K562 (cell line): Measurements from ENCODE around the gene SNAPC3. TPM values are rescaled to one million over a fixed set of nuclear protein-coding genes. Genes with fewer than 3 reads are reported as not detected.
A peak's percentile ranks its signal among the peaks of the same experiment; 100 is the strongest.

ENCODE experiments used
- ADNP ChIP-seq: fragments of 200-800 bp; sonication (Bioruptor generic); IDR thresholded peaks from 2 replicates; pipeline ENCODE4 v1.6.1; 2016; ENCODE audit warnings: missing genetic modification characterization, missing compliant biosample characterization
- ETV5 ChIP-seq: sonication (generic); formaldehyde crosslinking; IDR thresholded peaks from 2 replicates; pipeline ENCODE4 v1.4.0; 2020; ENCODE audit warnings: low read depth, mild to moderate bottlenecking, missing genetic modification reagents
- HDAC3 ChIP-seq: fragments of 450-650 bp; IDR thresholded peaks from 2 replicates; pipeline ENCODE4 v1.6.1; 2018; ENCODE audit warnings: borderline replicate concordance, mild to moderate bottlenecking, moderate library complexity; ENCODE audit not compliant: partially characterized antibody
- HNRNPLL ChIP-seq: fragments of 200-400 bp; formaldehyde crosslinking; IDR thresholded peaks from 2 replicates; pipeline ENCODE4 v1.6.1; 2017; ENCODE audit warnings: low read length, low read depth, mild to moderate bottlenecking; ENCODE audit not compliant: poor library complexity, severe bottlenecking
- IFI16 ChIP-seq: fragments of 250-450 bp; sonication (Bioruptor Pico); IDR thresholded peaks from 2 replicates; pipeline ENCODE4 v2.1.2; 2022; ENCODE audit warnings: mild to moderate bottlenecking, inconsistent platforms
- NFYB ChIP-seq: IDR thresholded peaks from 2 replicates; pipeline ENCODE4 v1.6.1; 2011; ENCODE audit warnings: mild to moderate bottlenecking, moderate library complexity; ENCODE audit not compliant: insufficient read length; ENCODE audit errors: extremely low read depth
- NR1H2 ChIP-seq: sonication (generic); formaldehyde crosslinking; IDR thresholded peaks from 2 replicates; pipeline ENCODE4 v1.4.0; 2020; ENCODE audit warnings: mild to moderate bottlenecking, missing genetic modification reagents
- PURB ChIP-seq: sonication (generic); formaldehyde crosslinking; IDR thresholded peaks from 2 replicates; pipeline ENCODE4 v1.9.0; 2021; ENCODE audit warnings: low read depth, mild to moderate bottlenecking, missing genetic modification reagents
- SIX5 ChIP-seq, 2 experiments: IDR thresholded peaks; 2 replicates each; pipeline ENCODE4 v1.6.1; 2011; ENCODE audit warnings: low read length in 2 of 2, borderline replicate concordance in 1 of 2, low read depth in 1 of 2, mild to moderate bottlenecking in 1 of 2, moderate library complexity in 1 of 2; ENCODE audit not compliant: insufficient read depth in 1 of 2
- TARDBP ChIP-seq: fragments of 450-650 bp; IDR thresholded peaks from 2 replicates; pipeline ENCODE4 v1.6.1; 2016
- ZNF398 ChIP-seq: fragments of 250-450 bp; sonication (Bioruptor Pico); IDR thresholded peaks from 2 replicates; pipeline ENCODE4 v1.8.0; 2021; ENCODE audit warnings: moderate library complexity, mild to moderate bottlenecking, inconsistent platforms
- polyA plus RNA-seq, 8 experiments: library from polyadenylated mRNA; depleted of rRNA in 4 of 8; stranded (reverse) in 5 of 8; unstranded in 3 of 8; fragments of >200 nt; fragmentation: Nextera tagmentation in 2 of 8; fragmentation: Illumina TruSeq in 1 of 8; extraction: Ambion mirVana in 2 of 8; extraction: Trizol in 1 of 8; gene quantifications; 2 replicates each; pipeline versions ENCODE4 v1.2.1 to v1.2.3, GENCODE V29; 2011 to 2014; ENCODE audit warnings: inconsistent platforms in 1 of 8, missing spikeins in 1 of 8
- total RNA-seq, 7 experiments: library from RNA; depleted of rRNA in 6 of 7; stranded (reverse); fragments of >200 nt in 6 of 7; fragmentation: Illumina TruSeq in 2 of 7; extraction: Trizol in 2 of 7; gene quantifications; 2 replicates each; pipeline versions ENCODE4 v1.2.1 to v1.2.3, GENCODE V29; 2011 to 2021; ENCODE audit warnings: low replicate concordance in 1 of 7
- TF ChIP-seq, protein P1 (sequence below), 2 experiments: fragments of 150-350 bp in 1 of 2; IDR thresholded peaks; 2 replicates each; pipeline ENCODE4 v1.6.1; 2012 to 2016; ENCODE audit warnings: low read depth in 2 of 2, low read length in 2 of 2, mild to moderate bottlenecking in 1 of 2, moderate library complexity in 1 of 2
- TF ChIP-seq, protein P2 (sequence below): fragments of 450-650 bp; IDR thresholded peaks from 2 replicates; pipeline ENCODE4 v1.7.1; 2018; ENCODE audit warnings: mild to moderate bottlenecking, low read depth; ENCODE audit not compliant: partially characterized antibody
- TF ChIP-seq, protein P3 (sequence below): fragments of 250-450 bp; sonication (Bioruptor Pico); IDR thresholded peaks from 2 replicates; pipeline ENCODE4 v1.8.0; 2022; ENCODE audit warnings: moderate library complexity, mild to moderate bottlenecking, inconsistent platforms

The SNAPC3 gene
- total and polyA plus RNA-seq, 9 of the 15 experiments (the other 6 are each of a cell fraction or from before 2014, with no cell fraction given), result 2.3 to 38.9 (median 19.8) TPM

GRCh38 chr9:15510789-15511575 is 88.3 kb downstream of the SNAPC3 start, which contains the start of gene PSIP1 (continued):
- TF ChIP-seq ZNF398 (CRISPR knock-in tag) (no peak), PURB (no peak), NFYB (no peak), NR1H2 (CRISPR knock-in tag) (no peak), IFI16 (CRISPR knock-in tag) (no peak), ADNP (tag) (no peak), HNRNPLL (peak; percentile 98), TARDBP (no peak), SIX5 (IDR thresholded peaks at IDR 0.05; ENCODE audit: borderline replicate concordance in 1 of 2, insufficient read depth in 1 of 2, low read depth in 1 of 2, low read length in 2 of 2) (peak; percentile 16 to 36; a peak in 2 of 4 replicates), ETV5 (CRISPR knock-in tag) (no peak), HDAC3 (peak; percentile 81)
- TF ChIP-seq, protein P1, sequence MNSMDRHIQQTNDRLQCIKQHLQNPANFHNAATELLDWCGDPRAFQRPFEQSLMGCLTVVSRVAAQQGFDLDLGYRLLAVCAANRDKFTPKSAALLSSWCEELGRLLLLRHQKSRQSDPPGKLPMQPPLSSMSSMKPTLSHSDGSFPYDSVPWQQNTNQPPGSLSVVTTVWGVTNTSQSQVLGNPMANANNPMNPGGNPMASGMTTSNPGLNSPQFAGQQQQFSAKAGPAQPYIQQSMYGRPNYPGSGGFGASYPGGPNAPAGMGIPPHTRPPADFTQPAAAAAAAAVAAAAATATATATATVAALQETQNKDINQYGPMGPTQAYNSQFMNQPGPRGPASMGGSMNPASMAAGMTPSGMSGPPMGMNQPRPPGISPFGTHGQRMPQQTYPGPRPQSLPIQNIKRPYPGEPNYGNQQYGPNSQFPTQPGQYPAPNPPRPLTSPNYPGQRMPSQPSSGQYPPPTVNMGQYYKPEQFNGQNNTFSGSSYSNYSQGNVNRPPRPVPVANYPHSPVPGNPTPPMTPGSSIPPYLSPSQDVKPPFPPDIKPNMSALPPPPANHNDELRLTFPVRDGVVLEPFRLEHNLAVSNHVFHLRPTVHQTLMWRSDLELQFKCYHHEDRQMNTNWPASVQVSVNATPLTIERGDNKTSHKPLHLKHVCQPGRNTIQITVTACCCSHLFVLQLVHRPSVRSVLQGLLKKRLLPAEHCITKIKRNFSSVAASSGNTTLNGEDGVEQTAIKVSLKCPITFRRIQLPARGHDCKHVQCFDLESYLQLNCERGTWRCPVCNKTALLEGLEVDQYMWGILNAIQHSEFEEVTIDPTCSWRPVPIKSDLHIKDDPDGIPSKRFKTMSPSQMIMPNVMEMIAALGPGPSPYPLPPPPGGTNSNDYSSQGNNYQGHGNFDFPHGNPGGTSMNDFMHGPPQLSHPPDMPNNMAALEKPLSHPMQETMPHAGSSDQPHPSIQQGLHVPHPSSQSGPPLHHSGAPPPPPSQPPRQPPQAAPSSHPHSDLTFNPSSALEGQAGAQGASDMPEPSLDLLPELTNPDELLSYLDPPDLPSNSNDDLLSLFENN (IDR thresholded peaks at IDR 0.05; ENCODE audit: low read depth in 2 of 2, low read length in 2 of 2), result no peak
- TF ChIP-seq, protein P2, sequence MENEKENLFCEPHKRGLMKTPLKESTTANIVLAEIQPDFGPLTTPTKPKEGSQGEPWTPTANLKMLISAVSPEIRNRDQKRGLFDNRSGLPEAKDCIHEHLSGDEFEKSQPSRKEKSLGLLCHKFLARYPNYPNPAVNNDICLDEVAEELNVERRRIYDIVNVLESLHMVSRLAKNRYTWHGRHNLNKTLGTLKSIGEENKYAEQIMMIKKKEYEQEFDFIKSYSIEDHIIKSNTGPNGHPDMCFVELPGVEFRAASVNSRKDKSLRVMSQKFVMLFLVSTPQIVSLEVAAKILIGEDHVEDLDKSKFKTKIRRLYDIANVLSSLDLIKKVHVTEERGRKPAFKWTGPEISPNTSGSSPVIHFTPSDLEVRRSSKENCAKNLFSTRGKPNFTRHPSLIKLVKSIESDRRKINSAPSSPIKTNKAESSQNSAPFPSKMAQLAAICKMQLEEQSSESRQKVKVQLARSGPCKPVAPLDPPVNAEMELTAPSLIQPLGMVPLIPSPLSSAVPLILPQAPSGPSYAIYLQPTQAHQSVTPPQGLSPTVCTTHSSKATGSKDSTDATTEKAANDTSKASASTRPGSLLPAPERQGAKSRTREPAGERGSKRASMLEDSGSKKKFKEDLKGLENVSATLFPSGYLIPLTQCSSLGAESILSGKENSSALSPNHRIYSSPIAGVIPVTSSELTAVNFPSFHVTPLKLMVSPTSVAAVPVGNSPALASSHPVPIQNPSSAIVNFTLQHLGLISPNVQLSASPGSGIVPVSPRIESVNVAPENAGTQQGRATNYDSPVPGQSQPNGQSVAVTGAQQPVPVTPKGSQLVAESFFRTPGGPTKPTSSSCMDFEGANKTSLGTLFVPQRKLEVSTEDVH, result no peak
- TF ChIP-seq, protein P3, sequence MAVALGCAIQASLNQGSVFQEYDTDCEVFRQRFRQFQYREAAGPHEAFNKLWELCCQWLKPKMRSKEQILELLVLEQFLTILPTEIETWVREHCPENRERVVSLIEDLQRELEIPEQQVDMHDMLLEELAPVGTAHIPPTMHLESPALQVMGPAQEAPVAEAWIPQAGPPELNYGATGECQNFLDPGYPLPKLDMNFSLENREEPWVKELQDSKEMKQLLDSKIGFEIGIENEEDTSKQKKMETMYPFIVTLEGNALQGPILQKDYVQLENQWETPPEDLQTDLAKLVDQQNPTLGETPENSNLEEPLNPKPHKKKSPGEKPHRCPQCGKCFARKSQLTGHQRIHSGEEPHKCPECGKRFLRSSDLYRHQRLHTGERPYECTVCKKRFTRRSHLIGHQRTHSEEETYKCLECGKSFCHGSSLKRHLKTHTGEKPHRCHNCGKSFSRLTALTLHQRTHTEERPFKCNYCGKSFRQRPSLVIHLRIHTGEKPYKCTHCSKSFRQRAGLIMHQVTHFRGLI (CRISPR knock-in tag), result no peak
